ENCODE data around the gene KIR3DL3. TPM values are rescaled to one million over a fixed set of nuclear protein-coding genes. Genes with fewer than 3 reads are reported as not detected.
"Not testable (repeated sequence)": the region's sequence is repeated elsewhere in the genome, so short reads cannot be mapped to it uniquely, and the experiment has no call there.

KIR3DL3 gene
- polyA plus RNA-seq, 3 donors = not detected

DNA sequence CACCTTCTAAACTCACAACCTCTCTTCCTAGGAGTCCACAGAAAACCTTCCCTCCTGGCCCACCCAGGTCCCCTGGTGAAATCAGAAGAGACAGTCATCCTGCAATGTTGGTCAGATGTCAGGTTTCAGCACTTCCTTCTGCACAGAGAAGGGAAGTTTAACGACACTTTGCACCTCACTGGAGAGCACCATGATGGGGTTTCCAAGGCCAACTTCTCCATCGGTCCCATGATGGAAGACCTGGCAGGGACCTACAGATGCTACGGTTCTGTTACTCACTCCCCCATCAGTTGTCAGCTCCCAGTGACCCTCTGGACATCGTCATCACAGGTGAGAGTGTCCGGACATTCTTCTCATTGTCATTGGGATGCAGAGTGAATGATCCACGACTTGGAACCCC, 34.3 kb downstream of the KIR3DL3 start:
- H3K4me2 ChIP-seq (replicated peaks; ENCODE audit: extremely low read depth, low read length, poor library complexity, severe bottlenecking); H3K36me3 ChIP-seq (replicated peaks in 1 of 2; ENCODE audit: control insufficient read depth in 1 of 2, insufficient read depth in 2 of 2, low read length in 2 of 2); H2AFZ ChIP-seq (ENCODE audit: insufficient read depth, low read depth, low read length, poor library complexity, severe bottlenecking); intact Hi-C loops (cut with micrococcal nuclease); H3K79me2 ChIP-seq (ENCODE audit: insufficient read depth, low read length); H3K4me3 ChIP-seq (replicated peaks in 1 of 3; ENCODE audit: low read depth in 2 of 3, low read length in 3 of 3); H3K27me3 Mint-ChIP-seq (ENCODE audit: low read depth in 3 of 3); H3K9me3 ChIP-seq (replicated peaks in 1 of 2; ENCODE audit: control insufficient read depth in 1 of 2, insufficient read depth in 1 of 2, low read length in 2 of 2); H3K4me1 ChIP-seq (ENCODE audit: control insufficient read depth in 1 of 2, insufficient read depth in 2 of 2, low read length in 2 of 2); H3K36me3 Mint-ChIP-seq; H4K20me1 ChIP-seq (ENCODE audit: insufficient read depth, low read length); H3K27ac ChIP-seq (ENCODE audit: low read depth in 1 of 2, low read length in 2 of 2); H3K27me3 ChIP-seq (ENCODE audit: control insufficient read depth in 2 of 2, insufficient read depth in 2 of 2, low read length in 2 of 2); H3K9ac ChIP-seq (ENCODE audit: insufficient read depth, low read length, poor library complexity, severe bottlenecking); H3K9me3 Mint-ChIP-seq; H3K4me1 Mint-ChIP-seq: not testable (repeated sequence)
- WGBS (ENCODE audit: insufficient coverage) = 54% methylated on average over 4 of the region's 6 CpGs
- peak; percentile 65 to 83 (median 71) for DNase-seq
- Mint-ChIP-seq H3K27ac (peak overlapping the region in 6 of 7 donors; percentile 47 to 86 (median 76)), H3K4me3 (peak overlapping the region in 1 of 2 donors; percentile 4)

DNA sequence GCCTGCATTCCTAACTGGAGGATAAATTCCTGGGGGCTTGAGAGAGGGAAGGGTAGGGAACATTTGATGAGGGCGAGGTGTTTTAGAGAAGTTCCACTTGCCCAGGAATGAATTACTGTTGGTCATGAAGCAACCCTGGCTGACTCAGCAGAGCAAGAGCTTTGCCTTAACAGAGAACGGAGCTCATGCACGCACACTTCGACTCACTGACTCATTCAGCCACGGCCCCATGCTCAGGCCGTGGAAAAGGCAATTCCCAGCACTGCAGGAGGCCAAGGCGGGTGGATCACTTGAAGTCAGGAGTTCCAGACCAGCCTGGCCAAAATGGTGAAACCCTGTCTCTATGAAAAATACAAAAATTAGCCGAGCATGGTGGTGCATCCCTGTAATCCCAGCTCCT, 40.0 kb downstream of the KIR3DL3 start:
- WGBS (ENCODE audit: insufficient coverage) = 6% methylated on average over 6 of the region's 8 CpGs
- Histone ChIP-seq H3K27ac (ENCODE audit: low read depth in 1 of 2, low read length in 2 of 2) (peak overlapping the region; percentile 52 to 75), H3K4me1 (ENCODE audit: control insufficient read depth in 1 of 2, insufficient read depth in 2 of 2, low read length in 2 of 2) (peaks cover 20 to 23% of the 10 kb centered on the region in 2 donors)
- H3K4me3 ChIP-seq (replicated peaks in 1 of 3; ENCODE audit: low read depth in 2 of 3, low read length in 3 of 3); H3K36me3 Mint-ChIP-seq; H3K79me2 ChIP-seq (ENCODE audit: insufficient read depth, low read length); H4K20me1 ChIP-seq (ENCODE audit: insufficient read depth, low read length); H3K4me3 Mint-ChIP-seq; H3K9ac ChIP-seq (ENCODE audit: insufficient read depth, low read length, poor library complexity, severe bottlenecking); intact Hi-C loops (cut with micrococcal nuclease); H3K27me3 Mint-ChIP-seq (ENCODE audit: low read depth in 3 of 3); H3K36me3 ChIP-seq (replicated peaks in 1 of 2; ENCODE audit: control insufficient read depth in 1 of 2, insufficient read depth in 2 of 2, low read length in 2 of 2); H3K27me3 ChIP-seq (ENCODE audit: control insufficient read depth in 2 of 2, insufficient read depth in 2 of 2, low read length in 2 of 2); H3K4me2 ChIP-seq (replicated peaks; ENCODE audit: extremely low read depth, low read length, poor library complexity, severe bottlenecking); H2AFZ ChIP-seq (ENCODE audit: insufficient read depth, low read depth, low read length, poor library complexity, severe bottlenecking); H3K9me3 ChIP-seq (replicated peaks in 1 of 2; ENCODE audit: control insufficient read depth in 1 of 2, insufficient read depth in 1 of 2, low read length in 2 of 2): not testable (repeated sequence)
- peaks cover 22% of the 10 kb centered on the region for H3K4me1 Mint-ChIP-seq
- peak; percentile 89 to 99 (median 97) for DNase-seq
- H3K9me3 Mint-ChIP-seq = peaks cover 6 to 15% (median 8%) of the 10 kb centered on the region in 7 donors
- peak overlapping the region; percentile 77 to 97 (median 91) for H3K27ac Mint-ChIP-seq

DNA sequence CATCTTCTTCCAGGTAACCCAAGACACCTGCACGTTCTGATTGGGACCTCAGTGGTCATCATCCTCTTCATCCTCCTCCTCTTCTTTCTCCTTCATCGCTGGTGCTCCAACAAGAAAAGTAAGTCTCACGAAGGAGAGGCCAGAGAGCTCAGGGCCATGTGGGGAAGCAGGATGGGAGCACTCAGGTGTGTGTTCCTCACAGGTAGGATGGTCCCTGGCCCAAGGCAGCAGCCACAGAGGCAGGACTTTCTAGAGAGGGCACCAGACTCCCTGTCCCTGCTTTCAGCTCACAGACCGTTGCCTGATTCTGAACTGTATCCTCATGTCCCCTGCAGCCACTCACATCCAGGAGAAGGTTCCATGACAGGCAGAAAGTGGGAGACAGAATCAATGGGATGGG, 42.2 kb downstream of the KIR3DL3 start:
- DNase-seq; H3K27ac Mint-ChIP-seq; H2AFZ ChIP-seq (ENCODE audit: insufficient read depth, low read depth, low read length, poor library complexity, severe bottlenecking); H3K27me3 ChIP-seq (ENCODE audit: control insufficient read depth in 2 of 2, insufficient read depth in 2 of 2, low read length in 2 of 2); H3K9me3 ChIP-seq (replicated peaks in 1 of 2; ENCODE audit: control insufficient read depth in 1 of 2, insufficient read depth in 1 of 2, low read length in 2 of 2); H3K4me3 Mint-ChIP-seq; H3K36me3 ChIP-seq (replicated peaks in 1 of 2; ENCODE audit: control insufficient read depth in 1 of 2, insufficient read depth in 2 of 2, low read length in 2 of 2); intact Hi-C loops (cut with micrococcal nuclease); H3K9ac ChIP-seq (ENCODE audit: insufficient read depth, low read length, poor library complexity, severe bottlenecking); H3K4me2 ChIP-seq (replicated peaks; ENCODE audit: extremely low read depth, low read length, poor library complexity, severe bottlenecking); H3K79me2 ChIP-seq (ENCODE audit: insufficient read depth, low read length); H3K4me3 ChIP-seq (replicated peaks in 1 of 3; ENCODE audit: low read depth in 2 of 3, low read length in 3 of 3); H4K20me1 ChIP-seq (ENCODE audit: insufficient read depth, low read length); H3K36me3 Mint-ChIP-seq; H3K27me3 Mint-ChIP-seq (ENCODE audit: low read depth in 3 of 3); H3K27ac ChIP-seq (ENCODE audit: low read depth in 1 of 2, low read length in 2 of 2): not testable (repeated sequence)
- Mint-ChIP-seq H3K9me3 (peaks cover 6 to 15% (median 8%) of the 10 kb centered on the region in 7 donors), H3K4me1 (peaks cover 22% of the 10 kb centered on the region)
- H3K4me1 ChIP-seq (ENCODE audit: control insufficient read depth in 1 of 2, insufficient read depth in 2 of 2, low read length in 2 of 2) = peaks cover 20 to 23% of the 10 kb centered on the region in 2 donors
- no CpG with 5 or more reads among the region's 4 CpGs for WGBS (ENCODE audit: insufficient coverage)

DNA sequence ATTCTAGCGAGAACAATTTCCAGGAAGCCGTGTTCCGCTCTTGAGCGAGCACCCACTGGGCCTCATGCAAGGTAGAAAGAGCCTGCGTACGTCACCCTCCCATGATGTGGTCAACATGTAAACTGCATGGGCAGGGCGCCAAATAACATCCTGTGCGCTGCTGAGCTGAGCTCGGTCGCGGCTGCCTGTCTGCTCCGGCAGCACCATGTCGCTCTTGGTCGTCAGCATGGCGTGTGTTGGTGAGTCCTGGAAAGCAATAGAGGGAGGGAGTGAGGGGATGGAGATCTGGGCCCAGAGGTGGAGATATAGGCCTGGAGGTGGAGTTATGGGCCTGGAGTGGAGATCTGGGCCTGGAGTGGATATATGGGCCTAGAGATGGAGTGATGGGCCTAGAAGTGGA, 45.4 kb downstream of the KIR3DL3 start, which contains the start of gene KIR2DL1:
Gene KIR2DL1, plus strand, starts transcription at position 148 of the 400 bp plus-strand sequence. Its CDS starts 58 bp downstream, at position 206.
- H3K4me1 ChIP-seq (ENCODE audit: control insufficient read depth in 1 of 2, insufficient read depth in 2 of 2, low read length in 2 of 2); H3K27ac ChIP-seq (ENCODE audit: low read depth in 1 of 2, low read length in 2 of 2); DNase-seq; H4K20me1 ChIP-seq (ENCODE audit: insufficient read depth, low read length); H3K4me2 ChIP-seq (replicated peaks; ENCODE audit: extremely low read depth, low read length, poor library complexity, severe bottlenecking); H3K4me1 Mint-ChIP-seq; H3K4me3 Mint-ChIP-seq; H2AFZ ChIP-seq (ENCODE audit: insufficient read depth, low read depth, low read length, poor library complexity, severe bottlenecking); H3K79me2 ChIP-seq (ENCODE audit: insufficient read depth, low read length); H3K36me3 Mint-ChIP-seq; H3K36me3 ChIP-seq (replicated peaks in 1 of 2; ENCODE audit: control insufficient read depth in 1 of 2, insufficient read depth in 2 of 2, low read length in 2 of 2); H3K9me3 ChIP-seq (replicated peaks in 1 of 2; ENCODE audit: control insufficient read depth in 1 of 2, insufficient read depth in 1 of 2, low read length in 2 of 2); H3K27me3 ChIP-seq (ENCODE audit: control insufficient read depth in 2 of 2, insufficient read depth in 2 of 2, low read length in 2 of 2); H3K9ac ChIP-seq (ENCODE audit: insufficient read depth, low read length, poor library complexity, severe bottlenecking); H3K4me3 ChIP-seq (replicated peaks in 1 of 3; ENCODE audit: low read depth in 2 of 3, low read length in 3 of 3): not testable (repeated sequence)
- 98% methylated on average over 14 of the region's 15 CpGs for WGBS (ENCODE audit: insufficient coverage)
- peaks cover 6 to 17% (median 8%) of the 10 kb centered on the region in 7 donors for H3K9me3 Mint-ChIP-seq
- peaks cover 5 to 14% (median 7%) of the 10 kb centered on the region in 3 donors for H3K27me3 Mint-ChIP-seq (ENCODE audit: low read depth in 3 of 3)
- H3K27ac Mint-ChIP-seq = peak within 1 kb of the TSS in 3 of 7 donors; percentile 20 to 52 (median 45)
- intact Hi-C loops (cut with micrococcal nuclease) = loop anchor here in 1 of 2 donors (10.0 kb wide), 1 partner anchor 245 kb away; no protein-coding TSS in a partner anchor
